K562 (cell line): ENCODE results near the gene NELL1. TPM values are rescaled to one million over a fixed set of nuclear protein-coding genes. Genes with fewer than 3 reads are reported as not detected.

ENCODE experiments used
- ATAC-seq: fragments of 200-7000 bp; cut with Tn5 transposase; 3 replicates; pipeline ENCODE4 v1.9.1; 2020; ENCODE audit warnings: moderate library complexity
- BruUV-seq: library from RNA; stranded (reverse); fragments of 400-500 nt; replicated peaks from 2 replicates; lab custom pipeline; 2021; lab: Mats Ljungman, UMichigan
- CTCF ChIA-PET: fragments of 300-600 bp; formaldehyde crosslinking; extraction: SDS; loops from one replicate; lab custom pipeline; 2021; ENCODE audit warnings: low intra/inter-chr PET ratio; lab: Yijun Ruan, JAX
- POLR2A ChIA-PET: fragments of 300-600, 350-650 bp; sonication (Branson Sonifier 250); formaldehyde crosslinking; extraction: SDS; loops from one replicate; lab custom pipeline; 2021; ENCODE audit warnings: antibody characterized with exemption, inconsistent platforms; lab: Yijun Ruan, JAX
- DNase-seq, 4 experiments: peaks; one replicate each; pipeline versions ENCODE4 v3.0.0 to v3.0.0-alpha.2; 2011 to 2018; ENCODE audit warnings: low spot score in 3 of 4, mixed read lengths in 3 of 4; ENCODE audit errors: extremely low read depth in 1 of 4
- FAIRE-seq: peaks from 2 replicates; lab custom pipeline; 2011; peaks lifted over from hg19 to GRCh38; lab: Jason Lieb, UNC
- H2AFZ ChIP-seq: 2 replicates; pipeline ENCODE4 v1.6.0; 2011; ENCODE audit warnings: low read depth, low read length, control low read depth, inconsistent platforms
- H3K27ac ChIP-seq: fragments of 200-600 bp; 3 replicates; pipeline ENCODE4 v1.8.0; 2011; ENCODE audit warnings: low read depth, mild to moderate bottlenecking, control low read depth, inconsistent platforms, low read length, moderate library complexity, mixed read lengths; ENCODE audit errors: extremely low read depth
- H3K27me3 ChIP-seq, 2 experiments: fragments of 300-600 bp in 1 of 2; 2 replicates in 1 of 2; 3 replicates in 1 of 2; pipeline versions ENCODE4 v1.6.0 to v1.8.0; 2011; ENCODE audit warnings: inconsistent platforms in 2 of 2, low read length in 2 of 2, mild to moderate bottlenecking in 1 of 2, mixed read lengths in 1 of 2, moderate library complexity in 1 of 2; ENCODE audit not compliant: control insufficient read depth in 2 of 2, insufficient read depth in 2 of 2
- H3K36me3 ChIP-seq: fragments of 300-600 bp; 3 replicates; pipeline ENCODE4 v1.8.0; 2011; ENCODE audit warnings: mild to moderate bottlenecking, low read length, inconsistent platforms; ENCODE audit not compliant: control insufficient read depth, insufficient read depth
- H3K4me1 ChIP-seq, 2 experiments: fragments of 200-600 bp in 1 of 2; replicated peaks in 1 of 2; 2 replicates in 1 of 2; 3 replicates in 1 of 2; pipeline versions ENCODE4 v1.5.1 to v1.8.0; 2011; ENCODE audit warnings: inconsistent platforms in 2 of 2, low read length in 2 of 2, mild to moderate bottlenecking in 1 of 2, mixed read lengths in 1 of 2, moderate library complexity in 1 of 2; ENCODE audit not compliant: control insufficient read depth in 2 of 2, insufficient read depth in 2 of 2
- H3K4me2 ChIP-seq: 2 replicates; pipeline ENCODE4 v1.6.1; 2011; ENCODE audit warnings: low read length, control low read depth, inconsistent platforms, mixed read lengths; ENCODE audit not compliant: insufficient read depth
- H3K4me3 ChIP-seq: fragments of 200-600 bp; sonication (generic), shearing (Covaris generic); 2 replicates; pipeline ENCODE4 v1.5.1; 2016; ENCODE audit warnings: control low read depth, inconsistent platforms
- H3K79me2 ChIP-seq: fragments of 200-600 bp; 3 replicates; pipeline ENCODE4 v1.8.0; 2011; ENCODE audit warnings: low read length, inconsistent platforms; ENCODE audit not compliant: control insufficient read depth, insufficient read depth
- H3K9ac ChIP-seq, 2 experiments: 2 replicates each; pipeline versions ENCODE4 v1.6.0 to v1.6.1; 2011; ENCODE audit warnings: low read depth in 2 of 2, low read length in 2 of 2, control low read depth in 1 of 2, inconsistent platforms in 1 of 2, mild to moderate bottlenecking in 1 of 2, mixed read lengths in 1 of 2; ENCODE audit not compliant: insufficient read depth in 1 of 2
- H3K9me1 ChIP-seq: one replicate; pipeline ENCODE4 v1.6.0; 2011; ENCODE audit warnings: inconsistent platforms, mild to moderate bottlenecking, low read length, moderate library complexity; ENCODE audit not compliant: control insufficient read depth, insufficient read depth
- H3K9me3 ChIP-seq: replicated peaks from 2 replicates; pipeline ENCODE4 v1.5.1; 2011; ENCODE audit warnings: low read depth, low read length, inconsistent platforms; ENCODE audit not compliant: control insufficient read depth, insufficient read depth
- H4K20me1 ChIP-seq: replicated peaks from 2 replicates; pipeline ENCODE4 v1.6.1; 2011; ENCODE audit warnings: low read length, inconsistent platforms, mixed read lengths; ENCODE audit not compliant: control insufficient read depth, insufficient read depth
- HDAC3 ChIP-seq: fragments of 450-650 bp; IDR thresholded peaks from 2 replicates; pipeline ENCODE4 v1.6.1; 2018; ENCODE audit warnings: borderline replicate concordance, mild to moderate bottlenecking, moderate library complexity; ENCODE audit not compliant: partially characterized antibody
- HNRNPK ChIP-seq: fragments of 200-400 bp; formaldehyde crosslinking; IDR thresholded peaks from one replicate; pipeline ENCODE4 v1.6.1; 2018; ENCODE audit warnings: mild to moderate bottlenecking, low read depth, low read length; ENCODE audit not compliant: poor library complexity, severe bottlenecking
- JUNB ChIP-seq: fragments of 450-650 bp; formaldehyde crosslinking; conservative IDR thresholded peaks from 2 replicates; pipeline ENCODE4 v1.4.0; 2020; ENCODE audit warnings: mild to moderate bottlenecking
- MEF2A ChIP-seq: IDR thresholded peaks from 2 replicates; pipeline ENCODE4 v1.6.1; 2011; ENCODE audit warnings: low read depth, mild to moderate bottlenecking, low read length, moderate library complexity; ENCODE audit not compliant: control insufficient read depth
- PTBP1 ChIP-seq: fragments of 200-400 bp; formaldehyde crosslinking; IDR thresholded peaks from 2 replicates; pipeline ENCODE4 v1.6.1; 2017; ENCODE audit warnings: low read depth, low read length
- PURB ChIP-seq: sonication (generic); formaldehyde crosslinking; IDR thresholded peaks from 2 replicates; pipeline ENCODE4 v1.9.0; 2021; ENCODE audit warnings: low read depth, mild to moderate bottlenecking, missing genetic modification reagents
- THRAP3 ChIP-seq: fragments of 450-650 bp; IDR thresholded peaks from 2 replicates; pipeline ENCODE4 v1.6.1; 2016; ENCODE audit warnings: mild to moderate bottlenecking, inconsistent platforms, borderline replicate concordance
- ZNF12 ChIP-seq: sonication (generic); formaldehyde crosslinking; IDR thresholded peaks from 2 replicates; pipeline ENCODE4 v1.4.0; 2020; ENCODE audit warnings: mild to moderate bottlenecking, missing genetic modification reagents
- ZNF133 ChIP-seq: fragments of 250-450 bp; sonication (Bioruptor Pico); IDR thresholded peaks from 2 replicates; pipeline ENCODE4 v1.4.0; 2020; ENCODE audit warnings: mild to moderate bottlenecking
- ZNF174 ChIP-seq: fragments of 250-450 bp; sonication (Bioruptor Pico); IDR thresholded peaks from 2 replicates; pipeline ENCODE4 v1.4.0; 2020; ENCODE audit warnings: mild to moderate bottlenecking
- ZNF583 ChIP-seq: fragments of 250-450 bp; sonication (Bioruptor Pico); IDR thresholded peaks from 2 replicates; pipeline ENCODE4 v1.4.0; 2020
- ZNF780A ChIP-seq: fragments of 250-450 bp; sonication (Bioruptor Pico); IDR thresholded peaks from 2 replicates; pipeline ENCODE4 v1.5.0; 2021; ENCODE audit warnings: mild to moderate bottlenecking
- ZNF79 ChIP-seq: fragments of 250-450 bp; sonication (Bioruptor Pico); IDR thresholded peaks from 2 replicates; pipeline ENCODE4 v1.4.0; 2020; ENCODE audit warnings: low read depth, mild to moderate bottlenecking, moderate library complexity
- WGBS: fragments of 100-300 bp; shearing (Covaris generic); methylation state at CpG from one replicate; pipeline ENCODE4 v1.1.6; 2016; ENCODE audit warnings: low coverage, mixed read lengths; ENCODE audit not compliant: insufficient coverage; ENCODE audit errors: missing lambda C conversion rate; 5-methylcytosine and 5-hydroxymethylcytosine counted together
- in situ Hi-C: fragments of 300-500 bp; cut with MboI; formaldehyde crosslinking; loops from 4 replicates; pipeline ENCODE4 v1.15.0; 2018; ENCODE audit warnings: inconsistent platforms, mixed read lengths
- intact Hi-C: fragments of 100-400 bp; cut with micrococcal nuclease; formaldehyde crosslinking; loops from 2 replicates; pipeline ENCODE4 v1.14.2; 2022
- polyA plus RNA-seq, 8 experiments: library from polyadenylated mRNA; depleted of rRNA in 4 of 8; stranded (reverse) in 5 of 8; unstranded in 3 of 8; fragments of >200 nt; fragmentation: Nextera tagmentation in 2 of 8; fragmentation: Illumina TruSeq in 1 of 8; extraction: Ambion mirVana in 2 of 8; extraction: Trizol in 1 of 8; gene quantifications; 2 replicates each; pipeline versions ENCODE4 v1.2.1 to v1.2.3, GENCODE V29; 2011 to 2014; ENCODE audit warnings: inconsistent platforms in 1 of 8, missing spikeins in 1 of 8
- total RNA-seq, 7 experiments: library from RNA; depleted of rRNA in 6 of 7; stranded (reverse); fragments of >200 nt in 6 of 7; fragmentation: Illumina TruSeq in 2 of 7; extraction: Trizol in 2 of 7; gene quantifications; 2 replicates each; pipeline versions ENCODE4 v1.2.1 to v1.2.3, GENCODE V29; 2011 to 2021; ENCODE audit warnings: low replicate concordance in 1 of 7
- TF ChIP-seq, protein P1 (sequence below): fragments of 250-450 bp; sonication (Bioruptor Pico); IDR thresholded peaks from 2 replicates; pipeline ENCODE4 v1.4.0; 2020
- TF ChIP-seq, protein P2 (sequence below): fragments of 450-650 bp; IDR thresholded peaks from 2 replicates; pipeline ENCODE4 v1.6.1; 2016; ENCODE audit warnings: missing biosample characterization, missing genetic modification characterization
- TF ChIP-seq, protein P3 (sequence below): fragments of 200-800 bp; sonication (Bioruptor generic); IDR thresholded peaks from 2 replicates; pipeline ENCODE4 v1.6.1; 2017; ENCODE audit warnings: missing genetic modification characterization, missing compliant biosample characterization
- TF ChIP-seq, protein P4 (sequence below): fragments of 250-450 bp; sonication (Bioruptor Pico); IDR thresholded peaks from 2 replicates; pipeline ENCODE4 v1.5.0; 2021

NELL1 gene
- total and polyA plus RNA-seq, 9 of the 15 experiments (the other 6 are each of a cell fraction or from before 2014, with no cell fraction given) = not detected

DNA sequence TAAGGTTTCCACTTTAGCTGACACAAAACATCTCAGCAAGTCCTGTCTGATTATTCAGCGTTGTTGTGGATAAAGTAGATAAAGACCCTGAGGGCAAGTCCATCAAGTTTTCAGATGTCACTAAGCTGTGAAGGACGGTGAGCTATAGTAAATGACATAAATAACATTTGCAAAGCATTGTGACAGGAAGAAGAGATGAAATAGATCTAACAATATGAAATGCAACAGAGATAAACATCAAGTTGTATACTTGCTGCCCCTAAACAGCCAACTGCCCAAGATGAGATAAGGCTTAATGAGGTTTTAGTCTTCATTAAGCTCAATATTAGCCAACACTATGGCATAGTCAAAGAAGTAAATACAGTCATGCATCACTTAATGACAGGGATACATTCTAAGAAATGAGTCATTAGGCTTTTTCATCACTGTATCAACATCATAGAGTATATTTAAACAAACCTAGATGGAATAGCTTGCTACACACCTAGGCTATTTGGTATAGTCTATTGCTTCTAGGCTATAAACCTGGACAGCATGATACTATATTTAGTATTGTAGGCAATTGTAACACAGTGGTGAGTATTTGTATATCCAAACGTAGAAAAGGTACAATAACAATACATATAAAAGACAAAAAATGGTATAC lies 898.4 kb downstream of the NELL1 start:
- in situ Hi-C loops = no loop called here
- no peak for FAIRE-seq
- WGBS = 0% methylated on average over 3 of the region's 3 CpGs

More for the DNA sequence above, 898.4 kb downstream of the NELL1 start:
- no peak overlapping the region for H3K27ac ChIP-seq
- ChIA-PET CTCF (no interaction called here), POLR2A (no interaction called here)
- no peaks in the 10 kb centered on the region for H3K27me3 ChIP-seq
- H3K9me1 ChIP-seq = no peaks in the 10 kb centered on the region
- H3K4me1 ChIP-seq = no peaks in the 10 kb centered on the region
- DNase-seq = no peak
- intact Hi-C loops = no loop called here
- H3K36me3 ChIP-seq = no peaks in the 10 kb centered on the region
- H3K4me3 ChIP-seq = no peak overlapping the region
- H4K20me1 ChIP-seq = no peaks in the 10 kb centered on the region
- ATAC-seq = no peak
- no peak overlapping the region for H3K4me2 ChIP-seq
- TF ChIP-seq, protein P1, sequence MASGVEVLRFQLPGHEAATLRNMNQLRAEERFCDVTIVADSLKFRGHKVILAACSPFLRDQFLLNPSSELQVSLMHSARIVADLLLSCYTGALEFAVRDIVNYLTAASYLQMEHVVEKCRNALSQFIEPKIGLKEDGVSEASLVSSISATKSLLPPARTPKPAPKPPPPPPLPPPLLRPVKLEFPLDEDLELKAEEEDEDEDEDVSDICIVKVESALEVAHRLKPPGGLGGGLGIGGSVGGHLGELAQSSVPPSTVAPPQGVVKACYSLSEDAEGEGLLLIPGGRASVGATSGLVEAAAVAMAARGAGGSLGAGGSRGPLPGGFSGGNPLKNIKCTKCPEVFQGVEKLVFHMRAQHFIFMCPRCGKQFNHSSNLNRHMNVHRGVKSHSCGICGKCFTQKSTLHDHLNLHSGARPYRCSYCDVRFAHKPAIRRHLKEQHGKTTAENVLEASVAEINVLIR (CRISPR knock-in tag) = no peak
- TF ChIP-seq JUNB (CRISPR knock-in tag) (no peak), ZNF174 (CRISPR knock-in tag) (no peak), ZNF12 (CRISPR knock-in tag) (no peak), PTBP1 (no peak), ZNF133 (no peak), THRAP3 (no peak), HNRNPK (no peak), ZNF79 (CRISPR knock-in tag) (no peak), ZNF583 (CRISPR knock-in tag) (no peak), HDAC3 (no peak), ZNF780A (CRISPR knock-in tag) (no peak), MEF2A (no peak), PURB (CRISPR knock-in tag) (no peak)
- TF ChIP-seq, protein P2, sequence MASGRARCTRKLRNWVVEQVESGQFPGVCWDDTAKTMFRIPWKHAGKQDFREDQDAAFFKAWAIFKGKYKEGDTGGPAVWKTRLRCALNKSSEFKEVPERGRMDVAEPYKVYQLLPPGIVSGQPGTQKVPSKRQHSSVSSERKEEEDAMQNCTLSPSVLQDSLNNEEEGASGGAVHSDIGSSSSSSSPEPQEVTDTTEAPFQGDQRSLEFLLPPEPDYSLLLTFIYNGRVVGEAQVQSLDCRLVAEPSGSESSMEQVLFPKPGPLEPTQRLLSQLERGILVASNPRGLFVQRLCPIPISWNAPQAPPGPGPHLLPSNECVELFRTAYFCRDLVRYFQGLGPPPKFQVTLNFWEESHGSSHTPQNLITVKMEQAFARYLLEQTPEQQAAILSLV = no peak
- TF ChIP-seq, protein P3, sequence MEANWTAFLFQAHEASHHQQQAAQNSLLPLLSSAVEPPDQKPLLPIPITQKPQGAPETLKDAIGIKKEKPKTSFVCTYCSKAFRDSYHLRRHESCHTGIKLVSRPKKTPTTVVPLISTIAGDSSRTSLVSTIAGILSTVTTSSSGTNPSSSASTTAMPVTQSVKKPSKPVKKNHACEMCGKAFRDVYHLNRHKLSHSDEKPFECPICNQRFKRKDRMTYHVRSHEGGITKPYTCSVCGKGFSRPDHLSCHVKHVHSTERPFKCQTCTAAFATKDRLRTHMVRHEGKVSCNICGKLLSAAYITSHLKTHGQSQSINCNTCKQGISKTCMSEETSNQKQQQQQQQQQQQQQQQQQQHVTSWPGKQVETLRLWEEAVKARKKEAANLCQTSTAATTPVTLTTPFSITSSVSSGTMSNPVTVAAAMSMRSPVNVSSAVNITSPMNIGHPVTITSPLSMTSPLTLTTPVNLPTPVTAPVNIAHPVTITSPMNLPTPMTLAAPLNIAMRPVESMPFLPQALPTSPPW (CRISPR knock-in tag) = no peak
- TF ChIP-seq, protein P4, sequence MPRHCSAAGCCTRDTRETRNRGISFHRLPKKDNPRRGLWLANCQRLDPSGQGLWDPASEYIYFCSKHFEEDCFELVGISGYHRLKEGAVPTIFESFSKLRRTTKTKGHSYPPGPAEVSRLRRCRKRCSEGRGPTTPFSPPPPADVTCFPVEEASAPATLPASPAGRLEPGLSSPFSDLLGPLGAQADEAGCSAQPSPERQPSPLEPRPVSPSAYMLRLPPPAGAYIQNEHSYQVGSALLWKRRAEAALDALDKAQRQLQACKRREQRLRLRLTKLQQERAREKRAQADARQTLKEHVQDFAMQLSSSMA = no peak
- no peaks in the 10 kb centered on the region for H3K79me2 ChIP-seq
- H3K9ac ChIP-seq = no peak overlapping the region
- H3K9me3 ChIP-seq = no peaks in the 10 kb centered on the region
- no peak overlapping the region for H2AFZ ChIP-seq
- BruUV-seq = no TSS peak
